Right lung (tissue), 10 donors: ENCODE results near the gene SH3TC1. TPM values are rescaled to one million over a fixed set of nuclear protein-coding genes. Genes with fewer than 3 reads are reported as not detected.
A peak's percentile ranks its signal among the peaks of the same experiment; 100 is the strongest.

Experiments
- DNase-seq, 2 donors: peaks; one replicate each; pipeline ENCODE4 v3.0.0-alpha.2; 2013
- long read RNA-seq, 8 donors: transcript quantifications; one replicate each; lab custom pipeline, GENCODE V29; 2026
- polyA plus RNA-seq, 5 donors: library from polyadenylated mRNA; unstranded; fragments of 120-200 nt; gene quantifications; one replicate each; pipeline versions ENCODE4 v1.2.1 to v1.2.3, GENCODE V29; 2013; ENCODE audit warnings: inconsistent platforms in 1 of 5, low replicate concordance in 1 of 5; ENCODE audit not compliant: insufficient read length in 5 of 5, insufficient read depth in 1 of 5

SH3TC1 gene
- 10 to 100 TPM; 20.3 to 28.6 (median 25.3) TPM for polyA plus RNA-seq
- long read RNA-seq, donor 1, full-length matches to known transcripts, result 6 of 6 reads
- long read RNA-seq, donor 1, partial matches to known transcripts, result 0 of 6 reads
- long read RNA-seq, donor 1, other reads (novel, unspliced or antisense), result 0 of 6 reads
- long read RNA-seq, donor 2, full-length matches to known transcripts, result 4 of 4 reads
- long read RNA-seq, donor 2, partial matches to known transcripts, result 0 of 4 reads
- long read RNA-seq, donor 2, other reads (novel, unspliced or antisense), result 0 of 4 reads
- long read RNA-seq, donor 3, partial matches to known transcripts, result 0 of 1 reads
- long read RNA-seq, donor 3, other reads (novel, unspliced or antisense), result 0 of 1 reads
- long read RNA-seq, donor 4, result 0 reads
- long read RNA-seq, donor 5, partial matches to known transcripts, result 0 of 1 reads
- long read RNA-seq, donor 5, other reads (novel, unspliced or antisense), result 0 of 1 reads
- long read RNA-seq, donor 6, full-length matches to known transcripts, result 1 of 1 reads
- long read RNA-seq, donor 6, partial matches to known transcripts, result 0 of 1 reads
- long read RNA-seq, donor 6, other reads (novel, unspliced or antisense), result 0 of 1 reads
- long read RNA-seq, donor 7, partial matches to known transcripts, result 0 of 1 reads
- long read RNA-seq, donor 7, other reads (novel, unspliced or antisense), result 0 of 1 reads
- long read RNA-seq, donor 8, full-length matches to known transcripts, result 2 of 2 reads
- long read RNA-seq, donor 8, partial matches to known transcripts, result 0 of 2 reads
- long read RNA-seq, donor 8, other reads (novel, unspliced or antisense), result 0 of 2 reads

DNA sequence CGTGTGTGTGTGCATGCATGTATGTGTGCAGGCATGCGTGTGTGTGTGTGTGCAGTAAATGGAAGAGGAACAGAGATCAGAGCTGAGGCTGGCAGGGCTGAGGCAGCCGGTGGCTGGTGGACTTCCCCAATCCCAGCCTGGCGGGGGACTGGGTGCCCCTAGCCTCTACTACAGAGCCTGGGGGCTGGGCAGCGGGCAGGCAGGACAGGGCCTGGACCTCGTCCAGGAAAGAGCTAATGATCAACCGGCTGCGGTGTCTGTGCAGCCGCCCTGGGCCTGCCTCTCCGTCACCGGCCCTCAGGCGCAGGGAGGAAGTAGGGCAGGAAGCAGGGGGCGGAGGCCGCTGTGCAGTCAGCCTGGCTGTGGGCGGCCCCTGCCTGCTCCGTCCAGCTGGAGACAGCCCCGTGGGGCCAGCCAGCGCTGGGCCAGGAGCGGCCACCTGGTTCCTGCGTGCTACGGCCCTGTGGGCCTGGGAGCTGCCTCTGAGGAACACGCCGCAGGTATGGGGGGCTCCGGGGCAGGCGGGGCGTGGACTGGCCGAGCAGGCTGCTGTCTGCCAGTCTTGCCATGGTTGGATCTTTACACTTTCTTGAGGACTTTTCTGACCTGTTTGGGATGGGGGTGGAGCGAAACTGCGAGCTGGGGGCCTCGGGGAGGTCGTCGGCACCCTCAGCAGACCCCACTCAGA lies at the start of gene SH3TC1:
TSS of gene SH3TC1 (plus strand) at position 385 of the 688 bp plus-strand sequence. CDS start 5,905 bp downstream, outside the sequence.
- DNase-seq, result peak; percentile 88 to 89

- DNase-seq, result no peak
These were observed 49.4 kb upstream of the SH3TC1 start for GRCh38 chr4:8149664-8150063.

GRCh38 chr4:8150152-8151090 lies 48.7 kb upstream of the SH3TC1 start:
- no peak for DNase-seq

DNA sequence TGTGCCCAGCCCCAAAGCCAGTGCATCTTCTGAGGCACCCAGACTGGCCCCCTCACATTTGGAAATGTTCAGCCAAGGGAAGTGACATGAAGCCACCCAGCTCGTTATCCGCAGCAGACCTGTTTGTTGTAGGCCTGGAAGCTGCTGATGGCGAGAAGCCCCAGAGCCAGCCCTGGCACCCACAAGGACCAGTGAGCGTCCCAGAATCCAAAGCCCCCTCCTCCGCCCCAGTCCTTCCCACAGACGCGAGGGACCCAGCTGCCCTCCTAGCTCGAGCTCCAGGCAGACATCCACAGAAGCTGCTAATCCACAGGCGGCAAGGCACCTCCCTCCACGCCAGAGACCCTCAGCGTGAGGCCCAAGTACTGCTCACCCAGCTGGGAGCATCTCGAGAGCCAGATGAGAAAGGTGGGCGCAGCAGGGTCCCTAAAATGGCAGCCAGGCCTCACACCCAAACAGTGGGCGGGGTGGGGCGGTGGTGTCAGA lies 47.9 kb upstream of the SH3TC1 start:
- DNase-seq, result no peak

DNA sequence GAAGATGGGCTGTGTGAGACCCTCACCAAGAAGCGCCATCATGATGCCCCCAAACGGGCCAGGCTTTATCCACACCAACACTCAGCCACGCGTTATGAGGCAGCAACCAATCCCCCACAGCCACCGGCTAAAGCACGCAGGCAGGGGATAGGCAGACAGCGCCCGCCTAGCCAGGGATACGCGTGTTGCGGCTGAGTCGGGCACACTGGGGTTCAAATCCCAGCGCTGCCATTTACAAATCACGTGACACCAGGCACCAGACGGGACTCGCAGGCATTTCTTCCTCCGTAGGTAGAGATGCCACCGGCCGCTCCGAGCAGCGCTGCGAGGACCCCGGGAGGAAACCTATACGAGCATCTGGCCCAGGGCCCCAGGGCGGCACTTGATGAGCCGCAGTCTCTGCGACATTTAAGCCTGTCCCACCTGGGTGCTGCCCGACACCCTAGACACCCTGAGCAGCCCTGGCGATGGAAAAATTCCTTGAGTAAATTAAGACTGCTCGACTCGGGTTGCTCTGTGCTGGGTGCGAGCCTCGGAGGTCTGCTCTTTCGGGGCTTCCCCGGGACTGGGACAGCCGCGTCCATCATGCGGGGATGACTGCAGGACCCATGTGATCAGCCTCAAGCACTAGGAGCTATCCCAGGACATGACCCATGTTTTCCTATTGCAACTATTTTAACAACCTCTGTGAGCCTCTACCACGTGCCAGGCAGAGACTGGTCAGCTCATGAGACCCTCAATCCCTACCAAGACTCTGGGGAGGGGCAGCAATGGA lies 46.8 kb upstream of the SH3TC1 start:
- no peak for DNase-seq

GRCh38 chr4:8152865-8153257 lies 46.2 kb upstream of the SH3TC1 start:
- no peak for DNase-seq

DNA sequence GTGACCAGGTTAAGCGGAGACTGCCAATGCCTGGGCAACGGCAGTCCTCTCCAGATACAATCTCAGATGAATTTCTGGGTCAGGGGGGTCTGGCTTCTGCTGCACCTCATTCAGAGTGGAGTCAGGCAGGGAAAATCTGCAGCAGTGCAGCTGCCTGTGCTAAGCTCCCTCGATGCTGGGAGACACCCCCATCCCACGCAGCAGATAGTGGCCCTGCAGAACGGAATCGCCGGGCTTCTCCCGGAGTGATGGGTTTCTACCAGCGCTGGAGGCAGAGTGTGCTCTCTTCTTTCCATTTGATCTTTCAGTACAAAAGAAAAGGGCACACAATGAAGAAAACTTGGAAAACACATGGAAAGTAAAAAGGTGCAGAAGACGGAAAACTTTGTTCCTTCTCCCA lies 45.6 kb upstream of the SH3TC1 start:
- DNase-seq, result no peak

DNA sequence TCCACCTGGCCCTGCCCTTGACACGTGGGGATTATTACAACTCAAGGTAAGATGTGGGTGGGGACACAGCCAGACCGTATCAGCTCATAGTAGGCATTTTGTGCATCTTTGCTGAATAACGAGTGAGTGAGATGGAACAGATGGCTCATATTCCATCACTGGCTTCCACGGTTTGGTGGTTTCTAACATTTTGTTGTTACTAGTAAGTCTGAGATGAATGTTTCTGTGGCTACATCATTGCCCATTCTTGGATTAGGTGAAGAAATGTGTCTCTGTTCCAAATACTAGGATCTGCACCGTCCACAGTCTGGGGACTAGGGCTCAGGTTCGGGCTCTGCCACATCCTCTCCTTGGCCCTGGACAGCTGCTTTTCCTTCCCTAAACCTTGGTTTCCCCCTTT lies 44.0 kb upstream of the SH3TC1 start:
- DNase-seq, result no peak

DNA sequence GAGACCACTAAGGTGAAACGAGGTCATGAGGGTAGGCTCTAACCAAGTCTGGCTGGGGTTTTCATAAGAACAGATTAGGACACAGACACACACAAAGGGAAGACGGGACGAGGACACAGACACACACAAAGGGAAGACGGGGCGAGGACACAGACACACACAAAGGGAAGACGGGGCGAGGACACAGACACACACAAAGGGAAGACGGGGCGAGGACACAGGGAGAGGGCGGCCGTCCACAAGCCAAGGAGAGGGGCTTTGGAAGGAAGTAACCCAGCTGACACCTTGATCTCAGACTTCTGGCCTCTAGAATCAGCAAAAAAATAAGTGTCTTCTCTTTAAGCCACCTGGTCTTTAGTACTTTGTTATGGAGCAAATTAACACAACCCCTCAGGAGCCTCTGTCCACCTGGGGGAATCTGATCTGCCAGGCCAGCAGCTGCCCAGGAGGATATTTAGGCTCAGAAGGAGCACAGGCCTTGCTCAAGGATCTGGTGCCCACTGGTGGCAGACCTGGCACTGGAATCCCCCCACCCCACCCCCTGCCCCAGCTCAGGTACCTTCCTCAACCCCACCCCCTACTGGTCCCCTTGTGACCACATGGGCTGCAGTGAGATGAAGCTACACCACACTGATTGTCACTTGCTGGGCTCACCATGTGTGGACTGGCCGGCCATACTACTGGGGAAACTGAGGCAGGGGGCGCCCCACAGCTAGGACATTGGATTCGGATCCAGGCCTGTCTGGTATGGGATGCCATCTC lies 43.2 kb upstream of the SH3TC1 start:
- DNase-seq, result no peak

DNA sequence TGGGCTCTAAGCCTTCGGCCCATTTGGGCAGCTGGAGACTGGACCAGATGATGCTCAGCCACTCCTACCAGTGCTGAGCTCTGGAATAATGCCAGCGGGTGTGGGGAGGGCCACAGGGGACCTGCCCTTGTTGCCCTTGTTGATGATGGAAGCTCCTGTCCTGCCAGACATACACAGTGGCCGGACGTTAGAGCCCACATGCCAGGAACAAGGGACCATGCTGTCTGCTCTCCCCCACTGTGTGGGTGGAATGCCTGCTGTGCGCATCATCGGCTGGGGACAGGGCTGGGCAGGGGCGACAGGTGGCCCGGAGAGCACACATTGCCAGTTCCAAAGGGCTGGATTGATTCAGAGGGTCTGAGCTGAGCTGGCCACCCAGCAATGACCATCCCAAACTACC lies 42.5 kb upstream of the SH3TC1 start:
- DNase-seq, result no peak

GRCh38 chr4:8157496-8157895 lies 41.6 kb upstream of the SH3TC1 start:
- no peak for DNase-seq

DNA sequence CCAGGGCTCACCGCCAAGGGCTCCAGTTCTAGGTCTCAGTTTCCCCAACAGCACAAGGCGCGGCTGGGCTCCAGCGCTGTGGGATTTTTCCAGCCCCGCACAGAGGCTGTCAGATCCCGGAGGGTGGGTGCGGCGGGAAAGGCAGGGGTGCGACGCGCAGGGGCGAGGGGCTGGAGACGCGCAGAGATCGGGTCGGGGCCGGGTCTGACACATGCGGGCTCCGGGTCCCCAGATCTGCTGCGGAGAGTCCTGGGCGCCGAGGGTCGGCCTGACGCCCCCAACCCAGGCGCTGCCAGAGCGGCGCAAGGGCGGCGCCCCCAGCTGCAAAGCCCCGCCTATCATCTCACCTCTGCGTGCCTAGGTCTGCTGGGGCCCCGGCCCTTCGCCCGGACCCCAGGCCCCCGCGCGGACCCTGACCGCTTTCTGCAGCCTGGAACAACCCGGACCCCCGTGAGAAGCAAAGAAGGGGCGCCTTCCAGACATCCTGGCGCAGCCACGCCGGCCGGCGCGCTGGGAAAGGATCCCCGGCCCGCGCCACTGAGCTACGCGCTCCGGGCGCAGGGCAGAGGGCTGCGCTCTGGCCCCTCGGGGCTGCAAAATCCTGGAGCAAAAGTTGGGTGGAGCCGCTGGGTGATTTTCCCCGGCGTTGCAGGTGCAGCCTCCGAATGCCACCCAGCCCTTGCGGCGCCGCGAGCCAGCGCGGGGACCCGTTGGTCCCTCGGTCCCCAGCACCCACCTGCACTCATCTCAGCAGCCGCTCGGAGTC lies 41.0 kb upstream of the SH3TC1 start:
- DNase-seq, result no peak

DNA sequence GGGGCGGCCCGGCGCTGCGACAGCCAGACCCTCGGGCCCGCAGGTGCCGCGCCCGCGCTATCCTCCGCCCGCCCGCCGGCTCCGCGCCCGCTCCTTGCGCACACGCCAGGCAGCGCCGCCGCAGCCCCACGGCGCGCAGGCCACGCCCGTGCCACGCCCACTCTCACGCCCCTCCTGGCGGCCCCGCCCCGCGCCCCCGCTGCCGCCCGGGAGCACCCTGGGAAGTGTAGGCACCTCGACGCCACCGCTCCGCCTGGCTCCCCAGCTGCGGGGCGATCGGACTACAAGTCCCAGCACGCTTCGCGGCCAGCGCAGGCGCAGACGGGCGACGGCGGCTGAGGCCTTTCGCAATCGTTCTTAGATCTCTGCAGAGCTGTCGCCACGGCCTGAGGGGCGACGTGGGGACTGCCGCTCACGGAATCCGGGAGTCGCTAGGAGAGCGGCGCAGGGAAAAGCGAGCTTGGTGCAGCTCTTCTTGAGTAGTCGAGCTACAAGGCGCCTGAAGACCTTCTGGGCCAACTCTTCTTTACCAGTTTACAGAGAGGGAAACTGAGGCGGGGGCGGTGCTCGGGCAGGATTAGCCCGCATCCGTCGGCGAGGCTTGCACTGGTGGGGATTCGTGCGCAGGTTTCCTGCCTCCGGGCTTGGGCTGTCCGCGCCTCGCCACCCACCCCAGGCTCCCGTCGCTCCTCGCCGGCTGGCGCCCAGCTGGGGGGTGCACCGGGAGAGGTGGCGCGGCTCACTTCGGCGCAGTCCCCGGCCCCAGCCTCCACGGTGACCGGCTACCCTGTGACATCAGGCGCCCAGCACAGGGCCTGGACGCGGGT lies 40.2 kb upstream of the SH3TC1 start, which contains the start of gene ABLIM2:
TSS of gene ABLIM2 (minus strand) at position 104 of the 827 bp plus-strand sequence. CDS start 124 bp downstream, outside the sequence.
- peak; percentile 98 for DNase-seq

GRCh38 chr4:8159537-8160232 lies 39.4 kb upstream of the SH3TC1 start:
- no peak for DNase-seq

GRCh38 chr4:8160233-8160560 lies 38.9 kb upstream of the SH3TC1 start:
- no peak for DNase-seq

DNA sequence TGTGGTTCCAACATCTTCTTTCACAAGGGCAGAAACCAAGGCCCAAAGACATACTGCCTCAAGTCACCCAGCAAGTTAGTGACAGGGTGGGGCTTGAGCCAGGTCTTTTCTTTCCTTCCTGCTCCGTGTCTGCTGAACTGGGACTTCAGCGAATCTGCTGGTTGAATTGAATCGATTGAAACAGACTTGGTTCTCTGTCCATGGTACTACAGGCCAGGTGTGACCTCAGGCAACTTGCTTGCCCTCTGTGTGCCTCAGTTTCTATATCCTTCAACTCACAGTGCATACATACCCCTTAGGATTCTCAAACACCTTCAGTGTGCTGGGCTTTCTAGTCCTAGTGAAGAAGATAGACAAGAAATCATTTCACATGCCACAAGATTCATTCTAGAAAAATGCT lies 38.5 kb upstream of the SH3TC1 start:
- no peak for DNase-seq

DNA sequence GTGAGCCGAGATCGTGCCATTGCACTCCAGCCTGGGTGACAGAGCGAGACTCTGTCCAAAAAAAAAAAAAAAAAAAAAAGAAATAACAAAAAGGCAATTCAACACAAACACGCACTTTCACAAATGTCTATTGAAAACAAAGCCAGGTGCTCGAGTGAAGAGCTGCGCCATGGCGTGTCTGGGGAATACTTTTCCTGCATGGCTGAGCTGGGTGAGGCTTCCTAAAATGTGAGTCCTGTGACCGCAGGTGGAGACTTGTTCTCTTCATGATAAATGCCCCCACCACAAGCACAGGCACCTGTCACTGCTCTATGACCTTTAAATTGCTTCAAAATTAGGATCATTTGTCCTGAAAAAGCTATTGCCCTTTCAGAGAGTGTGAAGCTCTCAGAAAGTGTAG lies 36.5 kb upstream of the SH3TC1 start:
- no peak for DNase-seq
